ENCODE results near the gene UBE2E1. TPM values are rescaled to one million over a fixed set of nuclear protein-coding genes. Genes with fewer than 3 reads are reported as not detected.

The UBE2E1 gene
- total and polyA plus RNA-seq, 7 experiments from 2014 or later = 5.2 to 80.0 (median 65.8) TPM

DNA sequence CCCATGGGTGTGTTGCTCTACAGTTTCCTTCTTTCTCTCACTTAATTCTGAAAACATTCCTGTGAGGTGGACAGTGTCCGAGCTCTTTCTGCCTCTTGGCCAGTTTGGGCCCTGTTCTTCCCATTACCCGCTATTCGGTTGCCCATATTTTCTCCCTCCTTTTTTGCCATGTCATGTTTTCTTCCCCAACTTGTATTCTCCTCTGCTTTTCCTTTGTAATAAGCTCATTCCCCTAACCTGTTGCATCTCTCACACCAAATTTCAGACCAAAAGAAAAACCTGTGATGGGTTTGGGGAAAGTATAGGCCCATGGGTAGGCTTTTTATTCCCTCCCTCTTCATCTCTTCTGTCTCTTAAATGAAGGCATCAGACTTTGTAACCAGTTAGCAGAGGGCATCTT lies 80.6 kb downstream of the UBE2E1 start:
- CTCF ChIA-PET = interaction anchor here (1.0 kb wide), 1 partner anchor 9 kb away, joined by 3 read pairs; no protein-coding TSS in a partner anchor
- no peak overlapping the region for H3K27ac ChIP-seq (ENCODE audit: low read depth, low read length)
- Mint-ChIP-seq H3K27me3 (no peaks in the 10 kb centered on the region), H3K9me3 (no peaks in the 10 kb centered on the region), H3K27ac (peak overlapping the region in 7 of 9 donors; percentile 5 to 46 (median 32)), H3K4me3 (no peak overlapping the region), H3K4me1 (peaks cover 0 to 16% (median 7%) of the 10 kb centered on the region in 7 donors), H3K36me3 (peaks cover 0 to 7% (median 4%) of the 10 kb centered on the region in 5 donors)
- H3K9me3 ChIP-seq (ENCODE audit: control insufficient read depth in 2 of 3, low read length in 3 of 3) = no peaks in the 10 kb centered on the region
- no peaks in the 10 kb centered on the region for H3K27me3 ChIP-seq (ENCODE audit: control insufficient read depth in 2 of 2, insufficient read depth in 2 of 2, low read length in 2 of 2)
- no peak overlapping the region for H3K4me3 ChIP-seq (ENCODE audit: low read length)
- no peak for DNase-seq
- no peak for ATAC-seq
- H3K36me3 ChIP-seq (ENCODE audit: control insufficient read depth in 2 of 3, insufficient read depth in 3 of 3, low read length in 3 of 3) = peaks cover 0 to 18% (median 0%) of the 10 kb centered on the region in 3 experiments
- intact Hi-C loops (cut with micrococcal nuclease) = loop anchor here in 1 of 2 donors (5.0 to 10.0 kb wide), 2 partner anchors 258 to 796 kb away; no protein-coding TSS in a partner anchor
- H3K4me1 ChIP-seq (ENCODE audit: control insufficient read depth in 2 of 2, insufficient read depth in 2 of 2, low read length in 2 of 2) = no peaks in the 10 kb centered on the region
- POLR2A ChIA-PET = no interaction called here

DNA sequence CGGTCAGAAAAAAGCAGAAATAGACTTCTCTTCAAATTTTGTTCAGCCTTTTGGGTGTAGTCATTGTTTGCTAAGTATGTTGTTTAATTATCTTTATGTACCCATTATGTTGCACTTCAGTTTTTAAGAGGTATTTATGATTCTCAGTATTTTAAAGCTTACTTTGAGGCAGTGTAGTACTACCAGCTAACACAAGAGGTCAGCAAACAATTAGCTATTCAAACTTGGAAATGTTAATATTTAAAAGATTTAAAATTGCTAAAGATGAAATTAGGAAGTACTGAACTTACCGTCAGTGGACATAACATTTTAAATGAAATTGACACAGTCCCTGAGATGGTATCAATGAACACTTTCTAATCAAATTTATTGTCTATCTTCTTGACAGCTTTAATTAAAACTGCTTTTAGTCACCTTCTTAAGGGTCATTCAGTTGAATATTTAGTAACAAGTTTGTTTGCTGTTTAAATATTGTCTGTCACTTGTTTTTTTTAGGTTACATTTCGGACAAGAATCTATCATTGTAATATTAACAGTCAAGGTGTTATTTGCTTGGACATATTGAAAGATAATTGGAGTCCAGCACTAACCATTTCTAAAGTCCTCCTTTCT lies 83.0 kb downstream of the UBE2E1 start:
- peak overlapping the region in 4 of 9 donors; percentile 2 to 82 (median 36) for H3K27ac Mint-ChIP-seq
- H3K4me3 ChIP-seq (ENCODE audit: low read length) = no peak overlapping the region
- no peaks in the 10 kb centered on the region for H3K4me1 ChIP-seq (ENCODE audit: control insufficient read depth in 2 of 2, insufficient read depth in 2 of 2, low read length in 2 of 2)
- POLR2A ChIA-PET = interaction anchor here (0.9 kb wide), 1 partner anchor 28 kb away, joined by 5 read pairs; the partner anchor contains the start of genes NKIRAS1 and RPL15
- no peaks in the 10 kb centered on the region for H3K27me3 ChIP-seq (ENCODE audit: control insufficient read depth in 2 of 2, insufficient read depth in 2 of 2, low read length in 2 of 2)
- H3K36me3 ChIP-seq (ENCODE audit: control insufficient read depth in 2 of 3, insufficient read depth in 3 of 3, low read length in 3 of 3) = peaks cover 0 to 24% (median 0%) of the 10 kb centered on the region in 3 experiments
- H3K4me3 Mint-ChIP-seq = no peak overlapping the region
- H3K27me3 Mint-ChIP-seq = no peaks in the 10 kb centered on the region
- H3K27ac ChIP-seq (ENCODE audit: low read depth, low read length) = no peak overlapping the region
- intact Hi-C loops (cut with micrococcal nuclease) = loop anchor here (1.0 to 10.0 kb wide), 11 partner anchors 28 to 1706 kb away; partner anchors contain the start of genes NKIRAS1 (in 2 of the 2), RPL15 (in 2 of the 2) and NR1D2 (in 1 of the 2)
- peaks cover 0 to 4% (median 0%) of the 10 kb centered on the region in 7 donors for H3K4me1 Mint-ChIP-seq
- H3K36me3 Mint-ChIP-seq = peaks cover 0 to 9% (median 0%) of the 10 kb centered on the region in 5 donors
- peak; percentile 76 for ATAC-seq
- peak in 5 of 9 donors; percentile 24 to 47 (median 27) for DNase-seq
- no peaks in the 10 kb centered on the region for H3K9me3 Mint-ChIP-seq
- CTCF ChIA-PET = interaction anchor here (1.0 to 1.7 kb wide), 9 partner anchors 10 to 349 kb away, joined by 3 to 7 read pairs (median 4); partner anchors contain the start of genes NKIRAS1 and RPL15
- H3K9me3 ChIP-seq (ENCODE audit: control insufficient read depth in 2 of 3, low read length in 3 of 3) = no peaks in the 10 kb centered on the region

- Mint-ChIP-seq H3K4me1 (peaks cover 0 to 10% (median 1%) of the 10 kb centered on the region in 7 donors), H3K4me3 (no peak overlapping the region), H3K36me3 (peaks cover 0 to 11% (median 0%) of the 10 kb centered on the region in 5 donors), H3K9me3 (no peaks in the 10 kb centered on the region), H3K27me3 (no peaks in the 10 kb centered on the region), H3K27ac (no peak overlapping the region)
- no peak for DNase-seq
- H3K9me3 ChIP-seq (ENCODE audit: control insufficient read depth in 2 of 3, low read length in 3 of 3) = no peaks in the 10 kb centered on the region
- H3K4me3 ChIP-seq (ENCODE audit: low read length) = no peak overlapping the region
- no peaks in the 10 kb centered on the region for H3K4me1 ChIP-seq (ENCODE audit: control insufficient read depth in 2 of 2, insufficient read depth in 2 of 2, low read length in 2 of 2)
- no peak overlapping the region for H3K27ac ChIP-seq (ENCODE audit: low read depth, low read length)
- intact Hi-C loops (cut with micrococcal nuclease) = loop anchor here (2.0 to 10.0 kb wide), 8 partner anchors 27 to 1705 kb away; partner anchors contain the start of genes NKIRAS1 (in 2 of the 2) and RPL15 (in 2 of the 2)
- H3K36me3 ChIP-seq (ENCODE audit: control insufficient read depth in 2 of 3, insufficient read depth in 3 of 3, low read length in 3 of 3) = peaks cover 0 to 31% (median 0%) of the 10 kb centered on the region in 3 experiments
- ChIA-PET POLR2A (interaction anchor here (0.7 kb wide), 1 partner anchor 36 kb away, joined by 3 read pairs; no protein-coding TSS in a partner anchor), CTCF (interaction anchor here (0.5 to 1.5 kb wide), 3 partner anchors 50 to 1971 kb away, joined by 3 to 4 read pairs (median 3); no protein-coding TSS in a partner anchor)
- no peaks in the 10 kb centered on the region for H3K27me3 ChIP-seq (ENCODE audit: control insufficient read depth in 2 of 2, insufficient read depth in 2 of 2, low read length in 2 of 2)
- no peak for ATAC-seq
Measured at GRCh38 chr3:23889386-23889785, 83.6 kb downstream of the UBE2E1 start.

DNA sequence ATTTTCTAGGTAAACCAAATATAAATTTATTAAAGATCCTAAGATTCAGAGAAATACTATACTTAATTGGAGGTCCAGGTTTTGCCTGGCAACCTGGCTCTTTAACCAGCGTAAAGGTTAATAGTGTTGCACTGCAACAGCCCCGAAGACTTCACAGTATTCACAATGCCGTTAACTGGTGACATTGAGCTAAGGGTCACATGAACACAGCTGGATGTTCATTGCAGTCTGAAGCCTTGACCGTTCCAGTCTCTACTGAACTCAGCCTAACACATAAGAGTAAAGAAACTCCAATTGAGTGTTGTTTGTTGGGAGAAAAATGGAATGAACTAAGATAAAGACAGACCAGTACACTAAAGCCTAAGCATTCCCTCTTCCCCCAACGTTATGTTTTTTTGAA lies 84.2 kb downstream of the UBE2E1 start:
- peaks cover 0 to 33% (median 0%) of the 10 kb centered on the region in 3 experiments for H3K36me3 ChIP-seq (ENCODE audit: control insufficient read depth in 2 of 3, insufficient read depth in 3 of 3, low read length in 3 of 3)
- intact Hi-C loops (cut with micrococcal nuclease) = loop anchor here (2.0 to 10.0 kb wide), 8 partner anchors 27 to 1705 kb away; partner anchors contain the start of genes NKIRAS1 (in 2 of the 2) and RPL15 (in 2 of the 2)
- no peak overlapping the region for H3K27ac Mint-ChIP-seq
- no peaks in the 10 kb centered on the region for H3K27me3 ChIP-seq (ENCODE audit: control insufficient read depth in 2 of 2, insufficient read depth in 2 of 2, low read length in 2 of 2)
- POLR2A ChIA-PET = interaction anchor here (0.7 kb wide), 1 partner anchor 35 kb away, joined by 3 read pairs; no protein-coding TSS in a partner anchor
- CTCF ChIA-PET = interaction anchor here (0.5 kb wide), 1 partner anchor 1970 kb away, joined by 3 read pairs; no protein-coding TSS in a partner anchor
- no peak overlapping the region for H3K4me3 Mint-ChIP-seq
- H3K27ac ChIP-seq (ENCODE audit: low read depth, low read length) = no peak overlapping the region
- peaks cover 0 to 14% (median 6%) of the 10 kb centered on the region in 7 donors for H3K4me1 Mint-ChIP-seq
- no peak for ATAC-seq
- H3K36me3 Mint-ChIP-seq = peaks cover 0 to 16% (median 0%) of the 10 kb centered on the region in 5 donors
- DNase-seq = no peak
- H3K27me3 Mint-ChIP-seq = no peaks in the 10 kb centered on the region
- H3K4me3 ChIP-seq (ENCODE audit: low read length) = no peak overlapping the region
- no peaks in the 10 kb centered on the region for H3K9me3 Mint-ChIP-seq
- H3K4me1 ChIP-seq (ENCODE audit: control insufficient read depth in 2 of 2, insufficient read depth in 2 of 2, low read length in 2 of 2) = no peaks in the 10 kb centered on the region
- no peaks in the 10 kb centered on the region for H3K9me3 ChIP-seq (ENCODE audit: control insufficient read depth in 2 of 3, low read length in 3 of 3)

DNA sequence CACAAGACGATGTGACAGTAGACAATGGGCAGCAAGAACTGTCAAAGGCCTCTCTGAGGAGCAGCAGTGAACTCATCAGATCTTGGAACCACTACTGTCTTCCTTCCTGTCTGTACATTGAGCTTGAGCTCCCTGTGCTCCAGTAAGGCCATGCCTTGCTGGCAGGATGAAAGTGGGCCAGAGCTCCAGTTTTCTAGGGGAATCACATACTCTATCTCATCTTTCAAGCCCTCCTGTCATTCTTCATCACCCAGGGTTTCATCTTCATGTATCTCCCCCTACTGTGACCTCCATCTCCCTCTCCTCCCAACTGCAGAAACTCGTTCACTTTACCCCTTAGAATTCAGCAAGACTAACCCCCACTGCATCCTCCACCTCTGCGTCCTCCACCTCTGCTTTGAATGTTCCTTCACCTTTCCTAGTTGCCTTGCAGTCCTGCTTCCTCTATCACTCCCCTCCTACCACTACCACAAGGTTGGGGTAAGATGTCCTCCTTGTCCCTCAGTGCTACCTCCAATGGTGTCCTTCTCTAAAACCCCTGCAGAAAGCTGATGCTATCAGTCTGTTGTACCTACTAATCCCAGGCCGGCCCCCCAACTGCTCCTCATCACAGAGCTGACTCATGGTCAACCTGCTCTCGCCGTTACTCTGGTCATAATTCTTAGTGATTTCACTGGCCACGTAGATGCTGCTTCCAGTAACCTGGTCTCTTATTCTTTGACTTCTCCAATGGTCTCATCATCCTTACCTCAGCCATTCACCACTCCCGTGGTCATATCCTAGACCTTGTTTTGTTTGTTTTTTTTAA lies 88.7 kb downstream of the UBE2E1 start:
- no peaks in the 10 kb centered on the region for H3K9me3 Mint-ChIP-seq
- Histone ChIP-seq H3K4me1 (ENCODE audit: control insufficient read depth in 2 of 2, insufficient read depth in 2 of 2, low read length in 2 of 2) (no peaks in the 10 kb centered on the region), H3K4me3 (ENCODE audit: low read length) (no peak overlapping the region), H3K9me3 (ENCODE audit: control insufficient read depth in 2 of 3, low read length in 3 of 3) (no peaks in the 10 kb centered on the region), H3K27ac (ENCODE audit: low read depth, low read length) (no peak overlapping the region), H3K36me3 (ENCODE audit: control insufficient read depth in 2 of 3, insufficient read depth in 3 of 3, low read length in 3 of 3) (peaks cover 0 to 41% (median 6%) of the 10 kb centered on the region in 3 experiments), H3K27me3 (ENCODE audit: control insufficient read depth in 2 of 2, insufficient read depth in 2 of 2, low read length in 2 of 2) (no peaks in the 10 kb centered on the region)
- ChIA-PET CTCF (interaction anchor here (0.6 to 0.7 kb wide), 2 partner anchors 409 to 694 kb away, joined by 3 read pairs; no protein-coding TSS in a partner anchor), POLR2A (no interaction called here)
- H3K4me1 Mint-ChIP-seq = peaks cover 0 to 16% (median 10%) of the 10 kb centered on the region in 7 donors
- H3K27ac Mint-ChIP-seq = peak overlapping the region in 5 of 9 donors; percentile 9 to 59 (median 20)
- H3K27me3 Mint-ChIP-seq = no peaks in the 10 kb centered on the region
- H3K4me3 Mint-ChIP-seq = no peak overlapping the region
- peaks cover 7 to 41% (median 18%) of the 10 kb centered on the region in 5 donors for H3K36me3 Mint-ChIP-seq
- ATAC-seq (no peak), DNase-seq (no peak)
- intact Hi-C loops (cut with micrococcal nuclease) = no loop called here

GRCh38 chr3:23895181-23895580 lies 89.4 kb downstream of the UBE2E1 start:
- H3K27me3 Mint-ChIP-seq = no peaks in the 10 kb centered on the region
- H3K36me3 Mint-ChIP-seq = peaks cover 8 to 48% (median 19%) of the 10 kb centered on the region in 5 donors
- Histone ChIP-seq H3K27me3 (ENCODE audit: control insufficient read depth in 2 of 2, insufficient read depth in 2 of 2, low read length in 2 of 2) (no peaks in the 10 kb centered on the region), H3K9me3 (ENCODE audit: control insufficient read depth in 2 of 3, low read length in 3 of 3) (no peaks in the 10 kb centered on the region), H3K27ac (ENCODE audit: low read depth, low read length) (no peak overlapping the region), H3K4me1 (ENCODE audit: control insufficient read depth in 2 of 2, insufficient read depth in 2 of 2, low read length in 2 of 2) (no peaks in the 10 kb centered on the region), H3K36me3 (ENCODE audit: control insufficient read depth in 2 of 3, insufficient read depth in 3 of 3, low read length in 3 of 3) (peaks cover 0 to 36% (median 6%) of the 10 kb centered on the region in 3 experiments), H3K4me3 (ENCODE audit: low read length) (no peak overlapping the region)
- peaks cover 0 to 16% (median 10%) of the 10 kb centered on the region in 7 donors for H3K4me1 Mint-ChIP-seq
- POLR2A ChIA-PET = no interaction called here
- ATAC-seq = no peak
- DNase-seq = no peak
- intact Hi-C loops (cut with micrococcal nuclease) = no loop called here
- H3K4me3 Mint-ChIP-seq = no peak overlapping the region
- CTCF ChIA-PET = no interaction called here
- peak overlapping the region in 1 of 9 donors; percentile 10 for H3K27ac Mint-ChIP-seq
- H3K9me3 Mint-ChIP-seq = no peaks in the 10 kb centered on the region

All from naive thymus-derived CD4-positive, alpha-beta T cell (primary cell).